GM15510 (cell line): ENCODE data around the gene FBXO48.

Source experiments
- POLR2A ChIP-seq: IDR thresholded peaks from 3 replicates; pipeline ENCODE4 v1.6.1; 2011; ENCODE audit warnings: borderline replicate concordance; ENCODE audit not compliant: insufficient read length; ENCODE audit errors: extremely low read depth

The FBXO48 gene

GRCh38 chr2:68482296-68482820, 15.3 kb upstream of the FBXO48 start:
- TF ChIP-seq POLR2A = no peak

- TF ChIP-seq POLR2A = no peak
Measured at GRCh38 chr2:68478688-68479087, 11.6 kb upstream of the FBXO48 start.

- TF ChIP-seq POLR2A = no peak
Measured at GRCh38 chr2:68476454-68476853, 9.4 kb upstream of the FBXO48 start.

DNA sequence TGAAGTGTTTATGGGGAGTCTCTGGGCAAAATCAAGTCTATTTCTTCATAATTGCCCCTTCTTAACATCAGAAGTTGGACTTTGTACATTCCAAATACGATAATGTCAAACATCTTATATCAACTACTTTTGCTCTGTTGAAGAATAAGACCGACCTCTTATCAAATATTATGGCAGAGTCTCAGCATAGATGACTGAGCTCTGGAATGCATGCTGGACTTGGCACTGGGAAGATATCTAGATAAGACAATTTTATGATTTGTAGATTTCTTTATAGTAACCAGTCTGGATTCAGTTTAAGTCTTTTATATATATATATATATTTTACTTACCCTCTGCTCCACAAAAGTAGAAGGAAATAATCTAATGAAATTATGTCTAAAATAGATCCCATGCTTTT, 8.5 kb upstream of the FBXO48 start:
- no peak for TF ChIP-seq POLR2A

DNA sequence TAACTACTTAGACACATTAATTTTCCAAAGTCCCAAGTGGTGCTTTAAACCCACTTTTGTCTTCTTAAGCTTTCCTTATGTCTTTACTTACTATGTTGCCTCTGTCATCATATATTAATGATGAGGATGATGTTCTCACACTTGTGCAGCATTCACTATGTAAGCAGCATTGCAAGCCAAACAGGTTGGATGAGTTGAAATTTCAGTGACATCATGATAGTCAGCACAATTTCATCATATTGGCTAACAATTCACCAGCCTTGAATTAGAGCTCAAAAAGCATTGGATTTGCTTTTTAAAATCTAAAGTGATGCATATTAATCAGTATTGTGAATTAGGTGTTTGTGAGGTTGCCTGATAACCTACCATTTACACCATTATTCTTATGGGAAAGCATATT, 8.0 kb upstream of the FBXO48 start:
- TF ChIP-seq POLR2A = no peak

- no peak for TF ChIP-seq POLR2A
Measured at GRCh38 chr2:68472796-68473414, 5.8 kb upstream of the FBXO48 start.

DNA sequence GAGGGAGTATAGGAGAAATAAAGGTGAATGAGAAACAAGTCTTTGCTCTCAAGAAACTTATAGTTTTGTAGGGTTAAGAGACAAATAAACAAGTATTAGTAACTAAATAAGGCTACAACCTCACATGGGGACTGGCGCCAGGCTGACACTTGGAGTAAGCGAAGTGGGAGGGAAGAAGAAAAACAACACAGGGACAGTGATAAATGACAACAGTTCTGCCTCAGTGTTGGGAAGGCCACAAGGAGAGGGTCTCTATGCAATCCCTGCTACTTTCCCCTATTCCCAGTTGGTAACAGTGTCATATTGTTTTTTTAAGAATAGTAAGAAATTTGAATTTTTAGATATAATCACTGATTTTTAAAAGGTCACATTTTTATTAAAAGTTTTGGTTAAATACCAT, 4.3 kb upstream of the FBXO48 start:
- no peak for TF ChIP-seq POLR2A

DNA sequence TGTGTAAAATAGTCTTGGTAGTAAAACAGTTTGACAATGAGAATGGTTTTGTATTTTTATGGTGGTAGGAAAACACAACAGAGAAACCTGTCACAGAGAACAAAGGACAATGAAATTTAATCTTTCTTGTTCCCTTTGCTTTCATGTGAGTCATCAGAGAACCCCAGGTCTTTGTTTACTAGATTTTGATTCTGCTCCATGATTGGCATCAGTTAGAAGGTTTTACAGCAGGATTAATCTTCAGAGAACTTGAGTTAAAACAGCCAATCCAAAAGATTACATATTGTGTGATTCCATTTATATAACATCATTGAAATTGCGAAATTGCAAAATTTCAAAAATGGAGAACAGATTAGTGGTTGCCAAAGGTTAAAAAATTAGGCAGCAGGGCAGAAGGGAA, 2.8 kb upstream of the FBXO48 start:
- TF ChIP-seq POLR2A = no peak

DNA sequence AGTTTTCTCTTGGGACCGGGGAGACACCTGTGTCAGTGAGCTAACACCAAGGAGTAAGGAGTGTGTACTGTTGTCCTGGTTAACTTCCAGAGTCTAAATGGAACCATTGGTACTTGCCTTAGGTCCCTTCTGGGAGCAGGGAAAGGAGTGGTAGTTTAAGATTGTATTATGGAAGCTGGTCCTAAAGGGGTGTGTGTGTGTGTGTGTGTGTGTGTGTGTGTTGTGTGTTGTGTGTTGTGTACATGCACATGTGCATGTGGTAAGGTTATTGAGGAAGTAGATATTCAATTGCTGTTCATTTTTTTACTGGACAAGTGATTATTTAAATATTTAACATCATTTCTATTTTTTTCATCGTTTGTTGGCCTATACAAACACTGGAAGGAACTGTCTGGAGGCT, 1.7 kb upstream of the FBXO48 start:
- TF ChIP-seq POLR2A = no peak

GRCh38 chr2:68466778-68467076, 367 bp downstream of the FBXO48 start:
- no peak for TF ChIP-seq POLR2A

- TF ChIP-seq POLR2A = no peak
Measured at GRCh38 chr2:68466361-68466777, 725 bp downstream of the FBXO48 start.

GRCh38 chr2:68465081-68465916, 1.8 kb downstream of the FBXO48 start:
- TF ChIP-seq POLR2A = no peak

DNA sequence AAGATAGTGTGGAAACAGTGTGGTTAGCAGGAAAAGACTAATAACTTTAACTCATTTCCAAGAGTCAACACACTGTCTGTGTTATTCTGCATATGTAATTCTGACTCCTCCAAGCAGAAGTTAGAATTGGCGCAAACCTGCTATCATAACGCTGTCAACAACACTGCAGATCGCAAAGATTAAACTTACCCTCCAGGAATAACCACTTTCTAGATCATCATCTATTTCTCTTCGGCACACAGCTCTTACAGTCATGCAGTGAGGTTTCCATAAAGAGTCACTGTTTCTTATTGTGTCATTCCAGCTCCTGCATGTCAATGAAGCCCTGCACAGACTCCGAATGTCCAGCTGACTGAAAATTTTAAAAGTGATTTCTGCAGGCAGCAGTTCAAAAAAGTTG, 2.4 kb downstream of the FBXO48 start:
- TF ChIP-seq POLR2A = no peak

DNA sequence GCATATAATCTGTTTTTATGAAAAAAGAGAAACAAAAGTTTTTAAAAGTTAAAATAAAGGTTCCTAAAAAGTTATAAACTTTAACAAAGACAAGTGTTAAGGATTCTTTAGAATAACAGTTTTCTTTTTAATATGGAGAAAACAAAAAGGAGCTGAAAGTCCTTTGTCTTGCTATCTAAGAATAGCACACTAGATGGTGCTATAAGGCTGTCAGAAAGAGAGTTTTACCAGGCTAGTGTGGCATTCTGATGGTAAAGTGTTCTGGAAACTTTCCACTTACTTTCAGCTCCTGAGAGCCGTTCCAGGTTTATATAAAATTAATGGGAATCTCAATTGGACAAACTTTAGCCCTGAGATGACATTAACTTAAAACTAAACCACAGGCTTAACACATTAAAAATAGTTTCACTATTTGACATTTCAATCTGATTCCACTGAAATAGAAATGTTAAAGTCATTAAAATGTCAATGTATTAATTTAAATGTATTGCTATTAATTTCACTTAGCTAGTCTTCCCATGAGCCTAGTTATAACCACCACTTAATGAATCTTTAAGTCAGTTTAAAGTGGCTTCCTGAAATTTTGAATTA, 3.7 kb downstream of the FBXO48 start:
- no peak for TF ChIP-seq POLR2A

DNA sequence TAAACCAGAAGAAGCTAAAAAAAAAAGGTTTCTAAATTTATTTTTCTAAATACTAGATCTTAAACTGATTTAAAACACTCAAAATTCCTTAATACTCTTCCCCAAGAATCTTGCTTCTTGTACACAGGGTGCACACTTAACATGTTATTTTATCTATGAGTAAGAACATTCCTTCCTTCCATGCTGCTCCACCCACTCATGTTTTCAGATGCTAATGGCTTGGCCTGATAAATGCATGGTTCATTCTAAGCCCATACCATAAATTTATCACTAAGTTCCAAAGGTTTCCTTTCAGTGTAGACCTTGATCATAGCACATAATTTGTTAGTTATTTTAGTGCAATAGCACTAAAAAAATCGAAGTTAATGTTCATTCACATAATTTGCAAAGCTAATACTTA, 8.1 kb downstream of the FBXO48 start:
- TF ChIP-seq POLR2A = no peak

GRCh38 chr2:68456198-68456597, 10.9 kb downstream of the FBXO48 start:
- TF ChIP-seq POLR2A = no peak
